Keratinocyte (primary cell): Measurements from ENCODE around the gene SNRPA1. TPM values are rescaled to one million over a fixed set of nuclear protein-coding genes. Genes with fewer than 3 reads are reported as not detected.

Experiments
- DNase-seq: peaks from one replicate; pipeline ENCODE4 v3.0.0-alpha.2; 2011; ENCODE audit warnings: low read depth, missing footprints, low spot score
- FAIRE-seq: peaks from 2 replicates; lab custom pipeline; 2011; peaks lifted over from hg19 to GRCh38; lab: Jason Lieb, UNC
- H2AFZ ChIP-seq: 2 replicates; pipeline ENCODE4 v1.6.0; 2012; ENCODE audit warnings: low read length, control low read depth, inconsistent platforms; ENCODE audit not compliant: control insufficient read depth
- H3K27ac ChIP-seq: 2 replicates; pipeline ENCODE4 v1.5.1; 2011; ENCODE audit warnings: low read length; ENCODE audit not compliant: control insufficient read depth, insufficient read depth
- H3K27me3 ChIP-seq: 3 replicates; pipeline ENCODE4 v1.6.0; 2011; ENCODE audit warnings: low read length; ENCODE audit not compliant: control insufficient read depth, insufficient read depth; ENCODE audit errors: extremely low read depth
- H3K36me3 ChIP-seq, 2 experiments: 2 replicates in 1 of 2; 3 replicates in 1 of 2; pipeline ENCODE4 v1.5.1; 2011; ENCODE audit warnings: low read length in 2 of 2, mild to moderate bottlenecking in 1 of 2; ENCODE audit not compliant: control insufficient read depth in 2 of 2, insufficient read depth in 2 of 2; ENCODE audit errors: extremely low read depth in 1 of 2
- H3K4me1 ChIP-seq: 3 replicates; pipeline ENCODE4 v1.5.1; 2011; ENCODE audit warnings: low read length; ENCODE audit not compliant: control insufficient read depth, insufficient read depth; ENCODE audit errors: extremely low read depth
- H3K4me2 ChIP-seq: 3 replicates; pipeline ENCODE4 v1.6.0; 2011; ENCODE audit warnings: low read depth, low read length; ENCODE audit not compliant: control insufficient read depth, insufficient read depth; ENCODE audit errors: extremely low read depth
- H3K4me3 ChIP-seq, 3 experiments: fragments of 200-600 bp in 1 of 3; sonication (generic) in 1 of 3; 2 replicates in 2 of 3; 3 replicates in 1 of 3; pipeline ENCODE4 v1.5.1; 2011 to 2016; ENCODE audit warnings: low read length in 3 of 3, mild to moderate bottlenecking in 3 of 3, control low read depth in 2 of 3, inconsistent platforms in 1 of 3, low read depth in 1 of 3, mixed read lengths in 1 of 3, mixed run types in 1 of 3, moderate library complexity in 1 of 3; ENCODE audit not compliant: control insufficient read depth in 2 of 3, insufficient read depth in 2 of 3; ENCODE audit errors: extremely low read depth in 1 of 3
- H3K79me2 ChIP-seq: 2 replicates; pipeline ENCODE4 v1.6.0; 2012; ENCODE audit warnings: low read length; ENCODE audit not compliant: control insufficient read depth, insufficient read depth
- H3K9ac ChIP-seq: 3 replicates; pipeline ENCODE4 v1.6.0; 2011; ENCODE audit warnings: low read length; ENCODE audit not compliant: control insufficient read depth, insufficient read depth; ENCODE audit errors: extremely low read depth
- H3K9me1 ChIP-seq: 3 replicates; pipeline ENCODE4 v1.6.0; 2011; ENCODE audit warnings: low read length; ENCODE audit not compliant: control insufficient read depth, insufficient read depth; ENCODE audit errors: extremely low read depth
- H3K9me3 ChIP-seq: 2 replicates; pipeline ENCODE4 v1.5.1; 2012; ENCODE audit warnings: low read depth, low read length; ENCODE audit not compliant: control insufficient read depth
- H4K20me1 ChIP-seq: 3 replicates; pipeline ENCODE4 v1.6.0; 2011; ENCODE audit warnings: low read length; ENCODE audit not compliant: control insufficient read depth, insufficient read depth; ENCODE audit errors: extremely low read depth
- CTCF ChIP-seq, 3 experiments: IDR thresholded peaks in 1 of 3; conservative IDR thresholded peaks in 1 of 3; optimal IDR thresholded peaks in 1 of 3; 2 replicates in 2 of 3; 3 replicates in 1 of 3; pipeline versions ENCODE3 to v1.5.1; 2011; ENCODE audit warnings: low read length in 3 of 3, mild to moderate bottlenecking in 3 of 3, moderate library complexity in 2 of 3, control low read depth in 1 of 3, inconsistent platforms in 1 of 3; ENCODE audit not compliant: insufficient read depth in 2 of 3; ENCODE audit errors: extremely low read depth in 1 of 3
- EZH2 ChIP-seq: IDR thresholded peaks from one replicate; pipeline ENCODE4 v1.6.1; 2012; ENCODE audit warnings: inconsistent platforms, mild to moderate bottlenecking, low read length, moderate library complexity
- dilution Hi-C: fragments of 300-500 bp; cut with MboI; formaldehyde crosslinking; loops from one replicate; pipeline ENCODE4 v1.7.0; 2020; ENCODE audit warnings: low sequenced_read_pairs; ENCODE audit not compliant: extremely low pct_ligation_motif_present
- polyA plus RNA-seq, 5 experiments: library from polyadenylated mRNA; depleted of rRNA in 3 of 5; stranded (reverse) in 3 of 5; stranded (forward) in 1 of 5; unstranded in 1 of 5; fragments of >200 nt; gene quantifications; 1 replicate in 1 of 5; 2 replicates in 3 of 5; 3 replicates in 1 of 5; pipeline versions ENCODE4 v1.2.1 to v1.2.3, GENCODE V29; 2011 to 2012; ENCODE audit warnings: missing spikeins in 2 of 5, low read depth in 1 of 5, low replicate concordance in 1 of 5

Gene SNRPA1
- polyA plus RNA-seq, 1 donor (not counting 4 experiments of a cell fraction or from before 2014, with no cell fraction given): 106 TPM

- Histone ChIP-seq H2AFZ (no peak overlapping the region), H3K9me1 (no peaks in the 10 kb centered on the region), H3K4me2 (no peak overlapping the region), H3K4me3 (no peak overlapping the region), H3K9me3 (no peaks in the 10 kb centered on the region), H4K20me1 (no peaks in the 10 kb centered on the region), H3K4me1 (no peaks in the 10 kb centered on the region), H3K36me3 (no peaks in the 10 kb centered on the region), H3K9ac (no peak overlapping the region), H3K79me2 (no peaks in the 10 kb centered on the region), H3K27ac (no peak overlapping the region), H3K27me3 (no peaks in the 10 kb centered on the region)
- DNase-seq (no peak), FAIRE-seq (no peak)
- no peak for TF ChIP-seq EZH2
- TF ChIP-seq CTCF (optimal IDR thresholded peaks at IDR 0.05 in 1 of 3, IDR thresholded peaks at IDR 0.05 in 1 of 3, conservative IDR thresholded peaks at IDR 0.05 in 1 of 3; ENCODE audit: extremely low read depth in 1 of 3, insufficient read depth in 2 of 3, low read length in 3 of 3): no peak
- dilution Hi-C loops: no loop called here
Measured at GRCh38 chr15:101310508-101310907, 15.5 kb upstream of the SNRPA1 start.

- H4K20me1 ChIP-seq: no peaks in the 10 kb centered on the region
- no peak overlapping the region for H3K4me3 ChIP-seq
- DNase-seq (no peak), FAIRE-seq (no peak)
- H3K79me2 ChIP-seq: no peaks in the 10 kb centered on the region
- no peaks in the 10 kb centered on the region for H3K4me1 ChIP-seq
- no peaks in the 10 kb centered on the region for H3K27me3 ChIP-seq
- no peaks in the 10 kb centered on the region for H3K9me1 ChIP-seq
- no peaks in the 10 kb centered on the region for H3K9me3 ChIP-seq
- TF ChIP-seq CTCF (optimal IDR thresholded peaks at IDR 0.05 in 1 of 3, IDR thresholded peaks at IDR 0.05 in 1 of 3, conservative IDR thresholded peaks at IDR 0.05 in 1 of 3; ENCODE audit: extremely low read depth in 1 of 3, insufficient read depth in 2 of 3, low read length in 3 of 3) (no peak), EZH2 (no peak)
- no peak overlapping the region for H2AFZ ChIP-seq
- H3K27ac ChIP-seq: no peak overlapping the region
- no peak overlapping the region for H3K4me2 ChIP-seq
- dilution Hi-C loops: no loop called here
- H3K36me3 ChIP-seq: no peaks in the 10 kb centered on the region
- no peak overlapping the region for H3K9ac ChIP-seq
Measured at GRCh38 chr15:101310161-101310480, 15.1 kb upstream of the SNRPA1 start.
